Activated CD8-positive, alpha-beta memory T cell treated with anti-CD3 and anti-CD28 coated beads, Interleukin-2, amount 50 U/mL, for 1 hour (primary cell): ENCODE data around the gene MTHFD1L.

Experiments
- DNase-seq: peaks from one replicate; pipeline ENCODE4 v3.0.0-alpha.2; 2020; ENCODE audit errors: extremely low read depth

MTHFD1L gene

GRCh38 chr6:150866147-150866990, 867 bp downstream of the MTHFD1L start:
- DNase-seq = peak; percentile 17

- no peak for DNase-seq
Observed at GRCh38 chr6:150866991-150867501, 1.5 kb downstream of the MTHFD1L start.

GRCh38 chr6:150868759-150869158, 3.3 kb downstream of the MTHFD1L start:
- no peak for DNase-seq

- no peak for DNase-seq
Observed at GRCh38 chr6:150874179-150874578, 8.7 kb downstream of the MTHFD1L start.

- no peak for DNase-seq
Observed at GRCh38 chr6:150875841-150876240, 10.3 kb downstream of the MTHFD1L start.

GRCh38 chr6:150876598-150876997, 11.1 kb downstream of the MTHFD1L start:
- no peak for DNase-seq

GRCh38 chr6:150877928-150878327, 12.4 kb downstream of the MTHFD1L start:
- DNase-seq = no peak

GRCh38 chr6:150878347-150879213, 13.1 kb downstream of the MTHFD1L start:
- DNase-seq = no peak

GRCh38 chr6:150880336-150880735, 14.8 kb downstream of the MTHFD1L start:
- DNase-seq = no peak

- DNase-seq = no peak
Observed at GRCh38 chr6:150881911-150882481, 16.5 kb downstream of the MTHFD1L start.

GRCh38 chr6:150883521-150883920, 18.0 kb downstream of the MTHFD1L start:
- DNase-seq = no peak

GRCh38 chr6:150886155-150886554, 20.7 kb downstream of the MTHFD1L start:
- no peak for DNase-seq

GRCh38 chr6:150887978-150888563, 22.6 kb downstream of the MTHFD1L start:
- DNase-seq = no peak

GRCh38 chr6:150890346-150890745, 24.8 kb downstream of the MTHFD1L start:
- DNase-seq = no peak

- DNase-seq = no peak
Observed at GRCh38 chr6:150891888-150892485, 26.5 kb downstream of the MTHFD1L start.

- no peak for DNase-seq
Observed at GRCh38 chr6:150894191-150894744, 28.8 kb downstream of the MTHFD1L start.

- no peak for DNase-seq
Observed at GRCh38 chr6:150894935-150895552, 29.5 kb downstream of the MTHFD1L start.

- no peak for DNase-seq
Observed at GRCh38 chr6:150895928-150896632, 30.6 kb downstream of the MTHFD1L start.

GRCh38 chr6:150897400-150897943, 32.0 kb downstream of the MTHFD1L start:
- no peak for DNase-seq
